ENCODE results near the gene SH3BP1.
"Not testable (repeated sequence)": the region's sequence is repeated elsewhere in the genome, so short reads cannot be mapped to it uniquely, and the experiment has no call there.

Gene SH3BP1

GRCh38 chr22:37639070-37639760, at the start of gene SH3BP1:
TSS of gene SH3BP1 (plus strand) at chr22:37639669. CDS start at chr22:37639788, 119 bp downstream.
- no peak for DNase-seq (ENCODE audit: low read depth)

GRCh38 chr22:37591081-37591480, 48.4 kb upstream of the SH3BP1 start:
- DNase-seq (ENCODE audit: low read depth): not testable (repeated sequence)

GRCh38 chr22:37591823-37592404, 47.6 kb upstream of the SH3BP1 start:
- DNase-seq (ENCODE audit: low read depth): no peak

GRCh38 chr22:37594237-37594636, 45.2 kb upstream of the SH3BP1 start:
- DNase-seq (ENCODE audit: low read depth): no peak

GRCh38 chr22:37599153-37599552, 40.3 kb upstream of the SH3BP1 start:
- DNase-seq (ENCODE audit: low read depth): no peak

- no peak for DNase-seq (ENCODE audit: low read depth)
Observed at GRCh38 chr22:37601203-37601539, 38.3 kb upstream of the SH3BP1 start.

- peak; percentile 33 for DNase-seq (ENCODE audit: low read depth)
Observed at GRCh38 chr22:37601540-37602442, 37.7 kb upstream of the SH3BP1 start.

GRCh38 chr22:37602546-37603277, 36.8 kb upstream of the SH3BP1 start:
- not testable (repeated sequence) for DNase-seq (ENCODE audit: low read depth)

- DNase-seq (ENCODE audit: low read depth): no peak
Observed at GRCh38 chr22:37604074-37604473, 35.4 kb upstream of the SH3BP1 start.

- no peak for DNase-seq (ENCODE audit: low read depth)
Observed at GRCh38 chr22:37604875-37605274, 34.6 kb upstream of the SH3BP1 start.

GRCh38 chr22:37607010-37607934, 32.2 kb upstream of the SH3BP1 start:
- DNase-seq (ENCODE audit: low read depth): peak; percentile 37

GRCh38 chr22:37607935-37608476, 31.5 kb upstream of the SH3BP1 start:
- DNase-seq (ENCODE audit: low read depth): no peak

GRCh38 chr22:37608477-37609239, 30.8 kb upstream of the SH3BP1 start, which contains the start of gene GGA1:
TSS of gene GGA1 (plus strand) at chr22:37608834. CDS start at chr22:37608861, 27 bp downstream.
- DNase-seq (ENCODE audit: low read depth): peak; percentile 94

GRCh38 chr22:37609240-37610152, 30.0 kb upstream of the SH3BP1 start:
- DNase-seq (ENCODE audit: low read depth): no peak

- DNase-seq (ENCODE audit: low read depth): not testable (repeated sequence)
Observed at GRCh38 chr22:37610153-37610475, 29.4 kb upstream of the SH3BP1 start.

- DNase-seq (ENCODE audit: low read depth): no peak
Observed at GRCh38 chr22:37610480-37611129, 28.9 kb upstream of the SH3BP1 start.

- DNase-seq (ENCODE audit: low read depth): no peak
Observed at GRCh38 chr22:37611207-37611606, 28.3 kb upstream of the SH3BP1 start.

Data from fibroblast of the conjunctiva (primary cell).